Breast epithelium (tissue), 4 donors: ENCODE data around the gene PRKD2. TPM values are rescaled to one million over a fixed set of nuclear protein-coding genes. Genes with fewer than 3 reads are reported as not detected.

Experiments used
- DNase-seq, 2 donors: peaks; one replicate each; pipeline ENCODE4 v3.0.0-alpha.2; 2019; ENCODE audit warnings: low spot score in 2 of 2
- H3K27ac ChIP-seq, 2 donors: fragments of 200-600 bp; sonication (generic) in 1 of 2; one replicate each; pipeline ENCODE4 v1.5.1; 2016 to 2019; ENCODE audit warnings: mild to moderate bottlenecking in 1 of 2
- H3K27me3 ChIP-seq, 2 donors: fragments of 200-600 bp; sonication (generic) in 1 of 2; one replicate each; pipeline versions ENCODE4 v1.5.1 to v1.6.0; 2017 to 2019; ENCODE audit warnings: control low read depth in 1 of 2, mild to moderate bottlenecking in 1 of 2
- H3K36me3 ChIP-seq: fragments of 200-600 bp; one replicate; pipeline ENCODE4 v1.5.1; 2019
- H3K4me1 ChIP-seq, 2 donors: fragments of 200-600 bp; sonication (generic); one replicate each; pipeline ENCODE4 v1.5.1; 2016 to 2019; ENCODE audit warnings: control low read depth in 1 of 2
- H3K4me3 ChIP-seq, 3 donors: fragments of 200-600 bp; sonication (generic); 1 replicate in 2 of 3; 2 replicates in 1 of 3; pipeline ENCODE4 v1.5.1; 2016 to 2019; ENCODE audit warnings: mild to moderate bottlenecking in 3 of 3, moderate library complexity in 2 of 3
- H3K9me3 ChIP-seq, 2 donors: fragments of 200-600 bp; sonication (generic) in 1 of 2; one replicate each; pipeline ENCODE4 v1.5.1; 2016 to 2019; ENCODE audit warnings: control low read depth in 1 of 2
- CTCF ChIP-seq, 3 donors: fragments of 450-650 bp; IDR thresholded peaks; one replicate each; pipeline ENCODE4 v1.5.1; 2016 to 2017; ENCODE audit warnings: antibody characterized with exemption in 3 of 3, mild to moderate bottlenecking in 3 of 3, moderate library complexity in 3 of 3
- POLR2A ChIP-seq: fragments of 450-650 bp; IDR thresholded peaks from one replicate; pipeline ENCODE4 v1.6.1; 2016; ENCODE audit warnings: antibody characterized with exemption, mild to moderate bottlenecking, moderate library complexity
- POLR2AphosphoS5 ChIP-seq, 3 donors: sonication (generic); formaldehyde crosslinking; IDR thresholded peaks; one replicate each; pipeline ENCODE4 v1.6.1; 2017; ENCODE audit warnings: antibody characterized with exemption in 3 of 3
- intact Hi-C: fragments of 100-400 bp; cut with DNase I; formaldehyde crosslinking; loops from one replicate; pipeline ENCODE4 v1.15.1; 2023; ENCODE audit warnings: low total_unique reads
- total RNA-seq, 3 donors: library from RNA; depleted of rRNA; stranded (reverse); fragments of >200 nt; gene quantifications; one replicate each; pipeline ENCODE4 v1.1.0, GENCODE V29; 2016

Gene PRKD2
- total RNA-seq, 3 donors from 2014 or later, result 13.1 to 36.7 (median 25.5) TPM

GRCh38 chr19:46755077-46755852 lies 38.4 kb upstream of the PRKD2 start:
- TF ChIP-seq POLR2A (no peak), CTCF (IDR thresholded peaks at IDR 0.05) (no peak)
- H3K4me3 ChIP-seq, result no peak overlapping the region
- no peaks in the 10 kb centered on the region for H3K27me3 ChIP-seq
- H3K9me3 ChIP-seq, result no peaks in the 10 kb centered on the region
- H3K4me1 ChIP-seq, result peaks cover 0 to 7% of the 10 kb centered on the region in 2 donors
- no peaks in the 10 kb centered on the region for H3K36me3 ChIP-seq
- intact Hi-C loops, result loop anchor here (10.0 kb wide), 1 partner anchor 250 kb away; no protein-coding TSS in a partner anchor
- DNase-seq, result no peak
- peak overlapping the region in 1 of 2 donors; percentile 32 for H3K27ac ChIP-seq

- no peaks in the 10 kb centered on the region for H3K36me3 ChIP-seq
- no peaks in the 10 kb centered on the region for H3K27me3 ChIP-seq
- DNase-seq, result no peak
- H3K4me3 ChIP-seq, result no peak overlapping the region
- intact Hi-C loops, result loop anchor here (10.0 kb wide), 1 partner anchor 251 kb away; no protein-coding TSS in a partner anchor
- H3K27ac ChIP-seq, result no peak overlapping the region
- no peaks in the 10 kb centered on the region for H3K4me1 ChIP-seq
- H3K9me3 ChIP-seq, result no peaks in the 10 kb centered on the region
- peak in 1 of 3 donors; percentile 32 for TF ChIP-seq CTCF (IDR thresholded peaks at IDR 0.05)
- no peak for TF ChIP-seq POLR2AphosphoS5 (IDR thresholded peaks at IDR 0.05)
- no peak for TF ChIP-seq POLR2A
Measured at GRCh38 chr19:46753420-46754155, 36.7 kb upstream of the PRKD2 start.

GRCh38 chr19:46748325-46749109 lies 31.6 kb upstream of the PRKD2 start:
- Histone ChIP-seq H3K9me3 (no peaks in the 10 kb centered on the region), H3K27ac (no peak overlapping the region), H3K4me3 (no peak overlapping the region), H3K4me1 (peaks cover 0 to 4% of the 10 kb centered on the region in 2 donors), H3K36me3 (no peaks in the 10 kb centered on the region), H3K27me3 (no peaks in the 10 kb centered on the region)
- TF ChIP-seq CTCF (IDR thresholded peaks at IDR 0.05), result peak; percentile 39 to 59 (median 58)
- TF ChIP-seq POLR2AphosphoS5 (IDR thresholded peaks at IDR 0.05), result no peak
- intact Hi-C loops, result no loop called here
- no peak for DNase-seq

- no peak for DNase-seq
- intact Hi-C loops, result loop anchor here (1.0 kb wide), 1 partner anchor 99 kb away; no protein-coding TSS in a partner anchor
- H3K4me1 ChIP-seq, result peaks cover 0 to 4% of the 10 kb centered on the region in 2 donors
- no peaks in the 10 kb centered on the region for H3K9me3 ChIP-seq
- no peaks in the 10 kb centered on the region for H3K27me3 ChIP-seq
- no peaks in the 10 kb centered on the region for H3K36me3 ChIP-seq
- H3K27ac ChIP-seq, result peak within 1 kb of the TSS; percentile 91 to 95
- H3K4me3 ChIP-seq, result peak within 1 kb of the TSS; percentile 94 to 99 (median 94)
- TF ChIP-seq POLR2A (no peak), CTCF (IDR thresholded peaks at IDR 0.05) (no peak), POLR2AphosphoS5 (IDR thresholded peaks at IDR 0.05) (no peak)
Measured at GRCh38 chr19:46746281-46747057, 29.6 kb upstream of the PRKD2 start, which contains the start of gene STRN4. Gene STRN4 (minus strand): TSS chr19:46746450. CDS start chr19:46746430, 20 bp downstream.
